ENCODE measurements around the gene SYNE3.
"Not testable (repeated sequence)": the region's sequence is repeated elsewhere in the genome, so short reads cannot be mapped to it uniquely, and the experiment has no call there.

- TF ChIP-seq, protein P1, sequence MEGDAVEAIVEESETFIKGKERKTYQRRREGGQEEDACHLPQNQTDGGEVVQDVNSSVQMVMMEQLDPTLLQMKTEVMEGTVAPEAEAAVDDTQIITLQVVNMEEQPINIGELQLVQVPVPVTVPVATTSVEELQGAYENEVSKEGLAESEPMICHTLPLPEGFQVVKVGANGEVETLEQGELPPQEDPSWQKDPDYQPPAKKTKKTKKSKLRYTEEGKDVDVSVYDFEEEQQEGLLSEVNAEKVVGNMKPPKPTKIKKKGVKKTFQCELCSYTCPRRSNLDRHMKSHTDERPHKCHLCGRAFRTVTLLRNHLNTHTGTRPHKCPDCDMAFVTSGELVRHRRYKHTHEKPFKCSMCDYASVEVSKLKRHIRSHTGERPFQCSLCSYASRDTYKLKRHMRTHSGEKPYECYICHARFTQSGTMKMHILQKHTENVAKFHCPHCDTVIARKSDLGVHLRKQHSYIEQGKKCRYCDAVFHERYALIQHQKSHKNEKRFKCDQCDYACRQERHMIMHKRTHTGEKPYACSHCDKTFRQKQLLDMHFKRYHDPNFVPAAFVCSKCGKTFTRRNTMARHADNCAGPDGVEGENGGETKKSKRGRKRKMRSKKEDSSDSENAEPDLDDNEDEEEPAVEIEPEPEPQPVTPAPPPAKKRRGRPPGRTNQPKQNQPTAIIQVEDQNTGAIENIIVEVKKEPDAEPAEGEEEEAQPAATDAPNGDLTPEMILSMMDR (conservative IDR thresholded peaks at IDR 0.05; ENCODE audit: low read depth, low read length), result not testable (repeated sequence)
- TF ChIP-seq EZH2 (IDR thresholded peaks at IDR 0.05; ENCODE audit: low read length, unreplicated experiment); EZH2phosphoT487 (IDR thresholded peaks at IDR 0.05; ENCODE audit: borderline replicate concordance, low read length): not testable (repeated sequence)
These were observed 6.1 kb downstream of the SYNE3 start for GRCh38 chr14:95510344-95510743.
